ENCODE measurements around the gene VCAN. TPM values are rescaled to one million over a fixed set of nuclear protein-coding genes. Genes with fewer than 3 reads are reported as not detected.

Gene VCAN
- total RNA-seq, 1 donor from 2014 or later, result 431 TPM

DNA sequence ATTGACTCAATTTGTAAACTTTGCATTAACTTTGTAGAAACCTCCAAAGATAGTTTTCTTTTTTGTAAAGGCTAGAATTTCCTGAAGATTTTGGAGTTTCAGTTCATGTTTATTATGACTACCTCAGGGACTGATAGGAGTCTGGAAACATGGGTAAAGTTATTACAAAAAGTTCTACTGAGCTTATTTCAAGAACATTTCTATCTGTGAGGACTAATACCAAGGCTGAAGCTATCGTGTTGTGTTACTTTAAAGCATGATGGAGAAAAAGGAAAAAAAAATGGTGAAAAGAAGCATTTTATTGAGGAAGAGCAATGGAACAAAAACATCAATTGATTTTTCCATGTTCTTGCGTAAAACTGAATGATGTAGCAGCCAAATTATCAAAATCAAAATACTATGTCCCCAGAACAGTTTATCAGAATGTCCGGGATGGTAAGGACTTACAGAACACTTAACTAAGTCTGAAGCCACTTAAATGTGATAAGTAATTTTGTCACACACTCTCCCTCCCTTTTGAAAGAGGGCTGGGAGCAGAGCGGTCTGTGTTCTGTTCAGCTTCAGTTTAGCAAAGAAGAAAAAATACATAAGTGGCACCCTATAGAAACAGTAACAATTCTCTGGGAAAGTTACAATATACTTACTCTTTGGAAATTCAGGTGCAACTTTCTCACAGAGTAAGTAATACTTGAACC lies 25.1 kb upstream of the VCAN start:
- Mint-ChIP-seq H3K27ac (ENCODE audit: unreplicated experiment) (no peak overlapping the region), H3K4me1 (ENCODE audit: low read depth, unreplicated experiment) (peaks cover 5% of the 10 kb centered on the region), H3K36me3 (ENCODE audit: low read depth, unreplicated experiment) (no peaks in the 10 kb centered on the region), H3K9me3 (ENCODE audit: unreplicated experiment) (no peaks in the 10 kb centered on the region), H3K27me3 (ENCODE audit: low read depth, unreplicated experiment) (no peaks in the 10 kb centered on the region), H3K4me3 (ENCODE audit: unreplicated experiment) (no peak overlapping the region)
- Histone ChIP-seq H2AFZ (ENCODE audit: low read depth, low read length) (no peak overlapping the region), H3K27me3 (ENCODE audit: insufficient read depth, low read length) (no peaks in the 10 kb centered on the region), H3K4me3 (ENCODE audit: insufficient read depth, low read depth, low read length) (no peak overlapping the region), H4K20me1 (ENCODE audit: insufficient read depth, low read length) (no peaks in the 10 kb centered on the region), H3K27ac (ENCODE audit: low read depth, low read length) (no peak overlapping the region), H3K9ac (ENCODE audit: low read length) (no peak overlapping the region), H3K4me1 (ENCODE audit: insufficient read depth, low read length) (no peaks in the 10 kb centered on the region), H3K9me3 (ENCODE audit: insufficient read depth, low read depth, low read length) (no peaks in the 10 kb centered on the region), H3K4me2 (ENCODE audit: low read length) (no peak overlapping the region), H3K79me2 (ENCODE audit: insufficient read depth, low read length) (no peaks in the 10 kb centered on the region), H3K36me3 (ENCODE audit: insufficient read depth, low read length) (no peaks in the 10 kb centered on the region)
- DNase-seq (ENCODE audit: low read depth), result no peak
- FAIRE-seq, result no peak
- TF ChIP-seq EZH2 (IDR thresholded peaks at IDR 0.05; ENCODE audit: insufficient read depth, low read length), result no peak
- TF ChIP-seq, protein P1, sequence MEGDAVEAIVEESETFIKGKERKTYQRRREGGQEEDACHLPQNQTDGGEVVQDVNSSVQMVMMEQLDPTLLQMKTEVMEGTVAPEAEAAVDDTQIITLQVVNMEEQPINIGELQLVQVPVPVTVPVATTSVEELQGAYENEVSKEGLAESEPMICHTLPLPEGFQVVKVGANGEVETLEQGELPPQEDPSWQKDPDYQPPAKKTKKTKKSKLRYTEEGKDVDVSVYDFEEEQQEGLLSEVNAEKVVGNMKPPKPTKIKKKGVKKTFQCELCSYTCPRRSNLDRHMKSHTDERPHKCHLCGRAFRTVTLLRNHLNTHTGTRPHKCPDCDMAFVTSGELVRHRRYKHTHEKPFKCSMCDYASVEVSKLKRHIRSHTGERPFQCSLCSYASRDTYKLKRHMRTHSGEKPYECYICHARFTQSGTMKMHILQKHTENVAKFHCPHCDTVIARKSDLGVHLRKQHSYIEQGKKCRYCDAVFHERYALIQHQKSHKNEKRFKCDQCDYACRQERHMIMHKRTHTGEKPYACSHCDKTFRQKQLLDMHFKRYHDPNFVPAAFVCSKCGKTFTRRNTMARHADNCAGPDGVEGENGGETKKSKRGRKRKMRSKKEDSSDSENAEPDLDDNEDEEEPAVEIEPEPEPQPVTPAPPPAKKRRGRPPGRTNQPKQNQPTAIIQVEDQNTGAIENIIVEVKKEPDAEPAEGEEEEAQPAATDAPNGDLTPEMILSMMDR (IDR thresholded peaks at IDR 0.05; ENCODE audit: insufficient read depth, low read depth, low read length), result no peak

DNA sequence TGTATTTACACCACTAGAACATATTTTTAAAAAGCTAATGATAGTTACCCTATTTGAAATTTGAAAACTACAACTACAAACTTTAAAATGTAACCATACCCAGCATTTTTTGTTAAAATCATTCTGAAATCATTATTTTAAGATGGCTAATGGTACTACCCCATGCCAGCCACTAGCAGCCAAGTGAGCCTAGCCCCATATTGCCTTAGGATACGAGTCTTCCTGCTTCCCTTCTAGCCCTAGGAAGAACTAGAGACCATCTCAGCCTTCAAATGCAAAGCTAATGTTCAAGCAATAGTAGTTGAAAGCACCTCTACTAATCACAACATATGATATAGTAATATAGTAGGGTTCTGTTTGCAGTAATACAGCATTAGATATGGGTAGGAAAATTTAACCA lies 24.0 kb upstream of the VCAN start:
- Histone ChIP-seq H3K9me3 (ENCODE audit: insufficient read depth, low read depth, low read length) (no peaks in the 10 kb centered on the region), H4K20me1 (ENCODE audit: insufficient read depth, low read length) (no peaks in the 10 kb centered on the region), H3K79me2 (ENCODE audit: insufficient read depth, low read length) (no peaks in the 10 kb centered on the region), H2AFZ (ENCODE audit: low read depth, low read length) (no peak overlapping the region), H3K9ac (ENCODE audit: low read length) (no peak overlapping the region), H3K4me1 (ENCODE audit: insufficient read depth, low read length) (no peaks in the 10 kb centered on the region), H3K27me3 (ENCODE audit: insufficient read depth, low read length) (no peaks in the 10 kb centered on the region), H3K4me3 (ENCODE audit: insufficient read depth, low read depth, low read length) (no peak overlapping the region), H3K27ac (ENCODE audit: low read depth, low read length) (no peak overlapping the region), H3K4me2 (ENCODE audit: low read length) (no peak overlapping the region), H3K36me3 (ENCODE audit: insufficient read depth, low read length) (no peaks in the 10 kb centered on the region)
- TF ChIP-seq EZH2 (IDR thresholded peaks at IDR 0.05; ENCODE audit: insufficient read depth, low read length), result no peak
- TF ChIP-seq, protein P1 (IDR thresholded peaks at IDR 0.05; ENCODE audit: insufficient read depth, low read depth, low read length), result no peak
- peaks cover 2% of the 10 kb centered on the region for H3K4me1 Mint-ChIP-seq (ENCODE audit: low read depth, unreplicated experiment)
- DNase-seq (ENCODE audit: low read depth), result no peak
- H3K4me3 Mint-ChIP-seq (ENCODE audit: unreplicated experiment), result no peak overlapping the region
- no peak for FAIRE-seq
- no peak overlapping the region for H3K27ac Mint-ChIP-seq (ENCODE audit: unreplicated experiment)
- H3K36me3 Mint-ChIP-seq (ENCODE audit: low read depth, unreplicated experiment), result no peaks in the 10 kb centered on the region
- no peaks in the 10 kb centered on the region for H3K9me3 Mint-ChIP-seq (ENCODE audit: unreplicated experiment)
- H3K27me3 Mint-ChIP-seq (ENCODE audit: low read depth, unreplicated experiment), result peaks cover 3% of the 10 kb centered on the region

All from astrocyte (in vitro differentiated cells and primary cell).